ENCODE measurements around the gene SOD2.

SOD2 gene

DNA sequence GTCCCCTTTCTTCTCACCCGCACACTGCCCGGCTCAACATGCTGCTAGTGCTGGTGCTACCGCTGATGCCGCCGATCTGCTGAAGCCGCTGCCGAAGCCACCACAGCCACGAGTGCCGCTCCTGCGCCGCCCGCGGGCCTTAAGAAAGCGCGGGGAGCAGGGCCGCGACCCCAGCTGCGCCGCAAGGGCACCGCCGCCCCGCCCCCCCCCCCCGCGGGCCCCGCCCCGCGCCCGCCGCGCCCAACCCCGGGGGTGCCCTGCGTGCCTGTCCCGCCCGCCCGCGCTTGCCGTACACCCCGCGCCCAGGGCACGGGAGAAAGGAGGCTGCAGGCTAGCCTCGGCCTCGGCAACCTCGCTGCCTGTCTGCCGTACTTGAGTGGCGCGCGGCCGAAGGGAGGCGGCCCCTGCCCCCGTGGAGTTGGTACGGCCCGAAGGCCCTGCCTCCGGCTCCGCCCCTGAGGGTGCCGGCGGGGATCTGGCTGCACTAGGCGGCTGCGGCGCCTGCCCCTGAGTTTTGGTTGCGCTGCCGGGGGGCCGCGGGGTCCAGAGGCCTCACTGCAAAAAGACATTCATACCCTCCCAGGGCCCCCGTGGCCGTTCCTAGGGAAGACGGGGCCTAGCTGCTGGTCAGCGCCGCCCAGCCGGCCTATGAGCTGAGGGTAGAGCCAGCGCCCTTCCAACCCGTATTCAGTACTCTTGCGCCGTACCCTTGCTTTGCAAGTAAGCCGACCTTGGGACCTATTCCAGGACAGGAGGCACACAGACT is at the start of gene SOD2 (continued):
- no peak for TF ChIP-seq ZNF184 (tag by site-specific recombination; IDR thresholded peaks at IDR 0.05)
- TF ChIP-seq ZNF670 (tag by site-specific recombination; IDR thresholded peaks at IDR 0.05; ENCODE audit: low read depth), result no peak
- TF ChIP-seq ZNF558 (tag by site-specific recombination; IDR thresholded peaks at IDR 0.05), result no peak
- no peak for TF ChIP-seq ZNF311 (tag by site-specific recombination; IDR thresholded peaks at IDR 0.05; ENCODE audit: borderline replicate concordance)
- TF ChIP-seq HOXA7 (CRISPR knock-in tag; IDR thresholded peaks at IDR 0.05; ENCODE audit: borderline replicate concordance), result no peak
- TF ChIP-seq SP7 (tag by site-specific recombination; IDR thresholded peaks at IDR 0.05), result peak; percentile 76
- no peak for TF ChIP-seq ZNF248 (tag by site-specific recombination; IDR thresholded peaks at IDR 0.05)
- TF ChIP-seq ZNF19 (tag by site-specific recombination; IDR thresholded peaks at IDR 0.05; ENCODE audit: low read depth), result no peak
- TF ChIP-seq ZNF214 (tag by site-specific recombination; IDR thresholded peaks at IDR 0.05; ENCODE audit: borderline replicate concordance), result no peak
- no peak for TF ChIP-seq ZNF623 (tag by site-specific recombination; IDR thresholded peaks at IDR 0.05)
- no peak for TF ChIP-seq ZBTB21 (tag by site-specific recombination; IDR thresholded peaks at IDR 0.05)
- no peak for TF ChIP-seq ZNF37A (tag by site-specific recombination; IDR thresholded peaks at IDR 0.05)
- TF ChIP-seq, protein P1, sequence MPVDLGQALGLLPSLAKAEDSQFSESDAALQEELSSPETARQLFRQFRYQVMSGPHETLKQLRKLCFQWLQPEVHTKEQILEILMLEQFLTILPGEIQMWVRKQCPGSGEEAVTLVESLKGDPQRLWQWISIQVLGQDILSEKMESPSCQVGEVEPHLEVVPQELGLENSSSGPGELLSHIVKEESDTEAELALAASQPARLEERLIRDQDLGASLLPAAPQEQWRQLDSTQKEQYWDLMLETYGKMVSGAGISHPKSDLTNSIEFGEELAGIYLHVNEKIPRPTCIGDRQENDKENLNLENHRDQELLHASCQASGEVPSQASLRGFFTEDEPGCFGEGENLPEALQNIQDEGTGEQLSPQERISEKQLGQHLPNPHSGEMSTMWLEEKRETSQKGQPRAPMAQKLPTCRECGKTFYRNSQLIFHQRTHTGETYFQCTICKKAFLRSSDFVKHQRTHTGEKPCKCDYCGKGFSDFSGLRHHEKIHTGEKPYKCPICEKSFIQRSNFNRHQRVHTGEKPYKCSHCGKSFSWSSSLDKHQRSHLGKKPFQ (tag by site-specific recombination; IDR thresholded peaks at IDR 0.05), result no peak
- TF ChIP-seq, protein P2, sequence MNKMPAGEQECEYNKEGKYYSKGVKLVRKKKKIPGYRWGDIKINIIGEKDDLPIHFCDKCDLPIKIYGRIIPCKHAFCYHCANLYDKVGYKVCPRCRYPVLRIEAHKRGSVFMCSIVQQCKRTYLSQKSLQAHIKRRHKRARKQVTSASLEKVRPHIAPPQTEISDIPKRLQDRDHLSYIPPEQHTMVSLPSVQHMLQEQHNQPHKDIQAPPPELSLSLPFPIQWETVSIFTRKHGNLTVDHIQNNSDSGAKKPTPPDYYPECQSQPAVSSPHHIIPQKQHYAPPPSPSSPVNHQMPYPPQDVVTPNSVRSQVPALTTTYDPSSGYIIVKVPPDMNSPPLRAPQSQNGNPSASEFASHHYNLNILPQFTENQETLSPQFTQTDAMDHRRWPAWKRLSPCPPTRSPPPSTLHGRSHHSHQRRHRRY (tag by site-specific recombination; IDR thresholded peaks at IDR 0.05), result no peak
- TF ChIP-seq ZFHX2 (tag by site-specific recombination; conservative IDR thresholded peaks at IDR 0.05), result peak; percentile 77
- no peak for TF ChIP-seq ZSCAN23 (tag by site-specific recombination; IDR thresholded peaks at IDR 0.05)
- peak; percentile 23; the same call in 1 of the 2 replicates for TF ChIP-seq HOXC10 (CRISPR knock-in tag; IDR thresholded peaks at IDR 0.05)
- 0 out of 2 replicates have a peak, but pooled peaks have one; percentile 44 for TF ChIP-seq BCL11B (tag by site-specific recombination; IDR thresholded peaks at IDR 0.05; ENCODE audit: low read depth)
- TF ChIP-seq ZBTB1 (tag by site-specific recombination; IDR thresholded peaks at IDR 0.05), result no peak
- peak; percentile 86 for TF ChIP-seq KLF8 (tag by site-specific recombination; IDR thresholded peaks at IDR 0.05)
- TF ChIP-seq ZNF341 (tag by site-specific recombination; IDR thresholded peaks at IDR 0.05; ENCODE audit: low read depth), result no peak
- TF ChIP-seq ZNF514 (tag by site-specific recombination; IDR thresholded peaks at IDR 0.05), result no peak
- TF ChIP-seq, protein P3, sequence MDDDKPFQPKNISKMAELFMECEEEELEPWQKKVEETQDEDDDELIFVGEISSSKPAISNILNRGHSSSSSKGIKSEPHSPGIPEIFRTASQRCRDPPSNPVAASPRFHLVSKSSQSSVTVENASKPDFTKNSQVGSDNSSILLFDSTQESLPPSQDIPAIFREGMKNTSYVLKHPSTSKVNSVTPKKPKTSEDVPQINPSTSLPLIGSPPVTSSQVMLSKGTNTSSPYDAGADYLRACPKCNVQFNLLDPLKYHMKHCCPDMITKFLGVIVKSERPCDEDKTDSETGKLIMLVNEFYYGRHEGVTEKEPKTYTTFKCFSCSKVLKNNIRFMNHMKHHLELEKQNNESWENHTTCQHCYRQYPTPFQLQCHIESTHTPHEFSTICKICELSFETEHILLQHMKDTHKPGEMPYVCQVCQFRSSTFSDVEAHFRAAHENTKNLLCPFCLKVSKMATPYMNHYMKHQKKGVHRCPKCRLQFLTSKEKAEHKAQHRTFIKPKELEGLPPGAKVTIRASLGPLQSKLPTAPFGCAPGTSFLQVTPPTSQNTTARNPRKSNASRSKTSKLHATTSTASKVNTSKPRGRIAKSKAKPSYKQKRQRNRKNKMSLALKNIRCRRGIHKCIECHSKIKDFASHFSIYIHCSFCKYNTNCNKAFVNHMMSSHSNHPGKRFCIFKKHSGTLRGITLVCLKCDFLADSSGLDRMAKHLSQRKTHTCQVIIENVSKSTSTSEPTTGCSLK (tag by site-specific recombination; IDR thresholded peaks at IDR 0.05), result no peak
- TF ChIP-seq TRIM28 (IDR thresholded peaks at IDR 0.05; ENCODE audit: borderline replicate concordance, low read length), result no peak
- peak; percentile 73; the same call in 1 of the 2 replicates for TF ChIP-seq YY1 (tag by site-specific recombination; IDR thresholded peaks at IDR 0.05)
- TF ChIP-seq ZNF121 (tag by site-specific recombination; IDR thresholded peaks at IDR 0.05), result peak; percentile 49; the same call in 1 of the 2 replicates
- TF ChIP-seq, protein P4, sequence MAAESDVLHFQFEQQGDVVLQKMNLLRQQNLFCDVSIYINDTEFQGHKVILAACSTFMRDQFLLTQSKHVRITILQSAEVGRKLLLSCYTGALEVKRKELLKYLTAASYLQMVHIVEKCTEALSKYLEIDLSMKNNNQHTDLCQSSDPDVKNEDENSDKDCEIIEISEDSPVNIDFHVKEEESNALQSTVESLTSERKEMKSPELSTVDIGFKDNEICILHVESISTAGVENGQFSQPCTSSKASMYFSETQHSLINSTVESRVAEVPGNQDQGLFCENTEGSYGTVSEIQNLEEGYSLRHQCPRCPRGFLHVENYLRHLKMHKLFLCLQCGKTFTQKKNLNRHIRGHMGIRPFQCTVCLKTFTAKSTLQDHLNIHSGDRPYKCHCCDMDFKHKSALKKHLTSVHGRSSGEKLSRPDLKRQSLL (tag by site-specific recombination; IDR thresholded peaks at IDR 0.05), result no peak
- TF ChIP-seq, protein P5, sequence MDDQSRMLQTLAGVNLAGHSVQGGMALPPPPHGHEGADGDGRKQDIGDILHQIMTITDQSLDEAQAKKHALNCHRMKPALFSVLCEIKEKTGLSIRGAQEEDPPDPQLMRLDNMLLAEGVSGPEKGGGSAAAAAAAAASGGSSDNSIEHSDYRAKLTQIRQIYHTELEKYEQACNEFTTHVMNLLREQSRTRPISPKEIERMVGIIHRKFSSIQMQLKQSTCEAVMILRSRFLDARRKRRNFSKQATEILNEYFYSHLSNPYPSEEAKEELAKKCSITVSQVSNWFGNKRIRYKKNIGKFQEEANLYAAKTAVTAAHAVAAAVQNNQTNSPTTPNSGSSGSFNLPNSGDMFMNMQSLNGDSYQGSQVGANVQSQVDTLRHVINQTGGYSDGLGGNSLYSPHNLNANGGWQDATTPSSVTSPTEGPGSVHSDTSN (CRISPR knock-in tag; IDR thresholded peaks at IDR 0.05), result peak; percentile 95
- TF ChIP-seq, protein P6, sequence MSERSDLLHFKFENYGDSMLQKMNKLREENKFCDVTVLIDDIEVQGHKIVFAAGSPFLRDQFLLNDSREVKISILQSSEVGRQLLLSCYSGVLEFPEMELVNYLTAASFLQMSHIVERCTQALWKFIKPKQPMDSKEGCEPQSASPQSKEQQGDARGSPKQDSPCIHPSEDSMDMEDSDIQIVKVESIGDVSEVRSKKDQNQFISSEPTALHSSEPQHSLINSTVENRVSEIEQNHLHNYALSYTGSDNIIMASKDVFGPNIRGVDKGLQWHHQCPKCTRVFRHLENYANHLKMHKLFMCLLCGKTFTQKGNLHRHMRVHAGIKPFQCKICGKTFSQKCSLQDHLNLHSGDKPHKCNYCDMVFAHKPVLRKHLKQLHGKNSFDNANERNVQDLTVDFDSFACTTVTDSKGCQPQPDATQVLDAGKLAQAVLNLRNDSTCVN (tag by site-specific recombination; optimal IDR thresholded peaks at IDR 0.05), result peak; percentile 93
- peak; percentile 96 for TF ChIP-seq GLIS2 (tag by site-specific recombination; IDR thresholded peaks at IDR 0.05)
- peak; percentile 75; the same call in 1 of the 2 replicates for TF ChIP-seq ZNF501 (tag by site-specific recombination; IDR thresholded peaks at IDR 0.05)
- no peak for TF ChIP-seq BCL11A (tag by site-specific recombination; IDR thresholded peaks at IDR 0.05; ENCODE audit: low read depth)
- no peak for TF ChIP-seq ZNF560 (tag by site-specific recombination; IDR thresholded peaks at IDR 0.05; ENCODE audit: borderline replicate concordance)
